Sigmoid colon (tissue), 7 donors: ENCODE measurements around the gene COMP. TPM values are rescaled to one million over a fixed set of nuclear protein-coding genes. Genes with fewer than 3 reads are reported as not detected.

Experiments used
- DNase-seq: peaks from one replicate; pipeline ENCODE4 v3.0.0-alpha.2; 2019
- H3K27ac ChIP-seq, 4 donors: fragments of 200-600 bp; sonication (generic); one replicate each; pipeline ENCODE4 v1.5.1; 2016 to 2019; ENCODE audit warnings: mild to moderate bottlenecking in 1 of 4
- H3K27me3 ChIP-seq, 3 donors: fragments of 200-600 bp; sonication (generic); one replicate each; pipeline ENCODE4 v1.5.1; 2019; ENCODE audit warnings: mild to moderate bottlenecking in 1 of 3
- H3K36me3 ChIP-seq, 4 donors: fragments of 200-600 bp; sonication (generic); one replicate each; pipeline ENCODE4 v1.5.1; 2016 to 2019
- H3K4me1 ChIP-seq, 4 donors: fragments of 200-600 bp; sonication (generic); one replicate each; pipeline ENCODE4 v1.5.1; 2017 to 2019
- H3K4me3 ChIP-seq, 4 donors: fragments of 200-600 bp; sonication (generic); one replicate each; pipeline ENCODE4 v1.5.1; 2017 to 2019; ENCODE audit warnings: mild to moderate bottlenecking in 2 of 4, moderate library complexity in 1 of 4
- H3K9me3 ChIP-seq, 4 donors: fragments of 200-600 bp in 3 of 4; sonication (generic) in 3 of 4; one replicate each; pipeline versions ENCODE4 v1.5.1 to v1.6.1; 2013 to 2019
- CTCF ChIP-seq, 4 experiments: fragments of 450-650 bp in 3 of 4; fragments of 200-600 bp in 1 of 4; IDR thresholded peaks; one replicate each; pipeline ENCODE4 v1.5.1; 2016 to 2019; ENCODE audit warnings: antibody characterized with exemption in 4 of 4, mild to moderate bottlenecking in 3 of 4, moderate library complexity in 2 of 4
- EP300 ChIP-seq, 4 donors: sonication (generic); formaldehyde crosslinking; IDR thresholded peaks; one replicate each; pipeline ENCODE4 v1.6.1; 2017; ENCODE audit warnings: antibody characterized with exemption in 4 of 4
- POLR2A ChIP-seq, 2 donors: fragments of 450-650 bp; IDR thresholded peaks; one replicate each; pipeline ENCODE4 v1.6.1; 2016; ENCODE audit warnings: antibody characterized with exemption in 2 of 2, mild to moderate bottlenecking in 2 of 2, moderate library complexity in 2 of 2
- POLR2AphosphoS5 ChIP-seq, 4 donors: sonication (generic); formaldehyde crosslinking; IDR thresholded peaks; one replicate each; pipeline ENCODE4 v1.6.1; 2017; ENCODE audit warnings: antibody characterized with exemption in 4 of 4
- WGBS, 2 donors: extraction: QIAGEN DNeasy Blood & Tissue Kit; methylation state at CpG; one replicate each; pipeline ENCODE4 v1.1.7; 2013; 5-methylcytosine and 5-hydroxymethylcytosine counted together
- intact Hi-C: fragments of 100-400 bp; cut with DNase I; formaldehyde crosslinking; loops from one replicate; pipeline ENCODE4 v1.15.1; 2023
- polyA plus RNA-seq, 3 donors: library from polyadenylated mRNA; stranded (reverse); fragments of 200-250 nt; gene quantifications; one replicate each; pipeline ENCODE4 v1.2.3, GENCODE V29; 2013
- total RNA-seq, 4 donors: library from RNA; depleted of rRNA; stranded (reverse); fragments of >200 nt; gene quantifications; one replicate each; pipeline ENCODE4 v1.1.0, GENCODE V29; 2016
- donor health status: healthy with polysubstance abuse.
- donor health status: Bipolar disorder and iron deficiency.
- donor health status: healthy.

COMP gene
- total and polyA plus RNA-seq, 7 donors, result 0.22 to 6.9 (median 0.66) TPM; not detected in 2

- peaks cover 0 to 21% (median 0%) of the 10 kb centered on the region in 3 donors for H3K27me3 ChIP-seq
- no peak overlapping the region for H3K4me3 ChIP-seq
- H3K9me3 ChIP-seq, result no peaks in the 10 kb centered on the region
- H3K36me3 ChIP-seq, result no peaks in the 10 kb centered on the region
- peak; percentile 38 to 75 (median 66) for TF ChIP-seq POLR2AphosphoS5 (IDR thresholded peaks at IDR 0.05)
- no peak for TF ChIP-seq CTCF (IDR thresholded peaks at IDR 0.05)
- TF ChIP-seq EP300 (IDR thresholded peaks at IDR 0.05), result peak in 1 of 4 donors; percentile 30
- TF ChIP-seq POLR2A (IDR thresholded peaks at IDR 0.05), result no peak
- WGBS, 2 donors, result 55 to 57% methylated on average over 14 of the region's 14 CpGs
- no peaks in the 10 kb centered on the region for H3K4me1 ChIP-seq
- peak; percentile 93 for DNase-seq
- intact Hi-C loops, result no loop called here
- peak overlapping the region; percentile 25 to 47 (median 34) for H3K27ac ChIP-seq
These were observed 18.2 kb upstream of the COMP start for GRCh38 chr19:18809149-18809868.

GRCh38 chr19:18807861-18808331 is 16.8 kb upstream of the COMP start:
- intact Hi-C loops, result no loop called here
- Histone ChIP-seq H3K27me3 (peaks cover 0 to 30% (median 0%) of the 10 kb centered on the region in 3 donors), H3K27ac (peak overlapping the region in 2 of 4 donors; percentile 4 to 39), H3K4me3 (no peak overlapping the region), H3K4me1 (no peaks in the 10 kb centered on the region), H3K9me3 (no peaks in the 10 kb centered on the region), H3K36me3 (no peaks in the 10 kb centered on the region)
- TF ChIP-seq POLR2AphosphoS5 (IDR thresholded peaks at IDR 0.05), result no peak
- TF ChIP-seq EP300 (IDR thresholded peaks at IDR 0.05), result no peak
- TF ChIP-seq POLR2A (IDR thresholded peaks at IDR 0.05), result no peak
- no peak for TF ChIP-seq CTCF (IDR thresholded peaks at IDR 0.05)
- WGBS, 2 donors, result 73 to 77% methylated on average over 19 of the region's 19 CpGs
- no peak for DNase-seq

GRCh38 chr19:18804643-18805042 is 13.5 kb upstream of the COMP start:
- no peak overlapping the region for H3K27ac ChIP-seq
- no peaks in the 10 kb centered on the region for H3K36me3 ChIP-seq
- TF ChIP-seq CTCF (IDR thresholded peaks at IDR 0.05) (no peak), POLR2A (IDR thresholded peaks at IDR 0.05) (no peak), EP300 (IDR thresholded peaks at IDR 0.05) (no peak), POLR2AphosphoS5 (IDR thresholded peaks at IDR 0.05) (no peak)

GRCh38 chr19:18804139-18804601 is 13.1 kb upstream of the COMP start:
- intact Hi-C loops, result no loop called here
- TF ChIP-seq CTCF (IDR thresholded peaks at IDR 0.05), result no peak
- no peak for TF ChIP-seq POLR2AphosphoS5 (IDR thresholded peaks at IDR 0.05)
- no peak for TF ChIP-seq EP300 (IDR thresholded peaks at IDR 0.05)
- no peak for TF ChIP-seq POLR2A (IDR thresholded peaks at IDR 0.05)
- Histone ChIP-seq H3K9me3 (no peaks in the 10 kb centered on the region), H3K4me1 (no peaks in the 10 kb centered on the region), H3K4me3 (no peak overlapping the region), H3K36me3 (no peaks in the 10 kb centered on the region), H3K27ac (no peak overlapping the region), H3K27me3 (peaks cover 0 to 41% (median under 1%) of the 10 kb centered on the region in 3 donors)
- WGBS, 2 donors, result 92 to 94% methylated on average over 15 of the region's 15 CpGs
- DNase-seq, result no peak

More at GRCh38 chr19:18804643-18805042, 13.5 kb upstream of the COMP start:
- Histone ChIP-seq H3K9me3 (no peaks in the 10 kb centered on the region), H3K4me3 (no peak overlapping the region), H3K27me3 (peaks cover 0 to 37% (median 0%) of the 10 kb centered on the region in 3 donors), H3K4me1 (no peaks in the 10 kb centered on the region)
- WGBS, 2 donors, result 91 to 93% methylated on average over 8 of the region's 8 CpGs
- intact Hi-C loops, result no loop called here
- DNase-seq, result no peak
